Prostate gland (tissue), 2 donors: ENCODE data around the gene JMJD8. TPM values are rescaled to one million over a fixed set of nuclear protein-coding genes. Genes with fewer than 3 reads are reported as not detected.
A peak's percentile ranks its signal among the peaks of the same experiment; 100 is the strongest.

Experiments
- DNase-seq: peaks from one replicate; pipeline ENCODE4 v3.0.0-alpha.2; 2019; ENCODE audit warnings: low spot score
- H3K27ac ChIP-seq, 2 donors: fragments of 200-600 bp; sonication (generic); 2 replicates each; pipeline ENCODE4 v1.5.1; 2017 to 2019
- H3K27me3 ChIP-seq: fragments of 200-600 bp; sonication (generic); replicated peaks from 2 replicates; pipeline ENCODE4 v1.5.1; 2019; ENCODE audit not compliant: insufficient read depth
- H3K36me3 ChIP-seq, 2 donors: fragments of 200-600 bp; sonication (generic); 1 replicate in 1 of 2; 2 replicates in 1 of 2; pipeline versions ENCODE4 v1.5.1 to v1.8.1; 2017 to 2019
- H3K4me1 ChIP-seq: fragments of 200-600 bp; sonication (generic); replicated peaks from 2 replicates; pipeline ENCODE4 v1.5.1; 2019
- H3K4me3 ChIP-seq, 2 donors: fragments of 200-600 bp; sonication (generic); 2 replicates each; pipeline ENCODE4 v1.5.1; 2017 to 2019
- H3K9me3 ChIP-seq: fragments of 200-600 bp; sonication (generic); 2 replicates; pipeline ENCODE4 v1.5.1; 2017
- POLR2A ChIP-seq: fragments of 450-650 bp; IDR thresholded peaks from one replicate; pipeline ENCODE4 v1.6.1; 2016; ENCODE audit warnings: antibody characterized with exemption, mild to moderate bottlenecking
- POLR2AphosphoS5 ChIP-seq: sonication (generic); formaldehyde crosslinking; IDR thresholded peaks from one replicate; pipeline ENCODE4 v1.6.1; 2017; ENCODE audit warnings: antibody characterized with exemption
- WGBS: methylation state at CpG from one replicate; pipeline ENCODE4 v1.1.5; 2018; 5-methylcytosine and 5-hydroxymethylcytosine counted together
- intact Hi-C: fragments of 100-400 bp; cut with DNase I; formaldehyde crosslinking; loops from one replicate; pipeline ENCODE4 v1.14.2; 2022
- total RNA-seq, 2 donors: library from RNA; depleted of rRNA; stranded (reverse); fragments of >200 nt; gene quantifications; one replicate each; pipeline ENCODE4 v1.1.0, GENCODE V29; 2016
- TF ChIP-seq, protein P1 (sequence below), 4 experiments: fragments of 200-600 bp in 2 of 4; fragments of 450-650 bp in 2 of 4; sonication (generic) in 2 of 4; IDR thresholded peaks; 1 replicate in 3 of 4; 2 replicates in 1 of 4; pipeline ENCODE4 v1.5.1; 2016 to 2019; ENCODE audit warnings: antibody characterized with exemption in 4 of 4, mild to moderate bottlenecking in 2 of 4, moderate library complexity in 2 of 4

JMJD8 gene
- total RNA-seq, 2 donors from 2014 or later, result 121 to 132 TPM

DNA sequence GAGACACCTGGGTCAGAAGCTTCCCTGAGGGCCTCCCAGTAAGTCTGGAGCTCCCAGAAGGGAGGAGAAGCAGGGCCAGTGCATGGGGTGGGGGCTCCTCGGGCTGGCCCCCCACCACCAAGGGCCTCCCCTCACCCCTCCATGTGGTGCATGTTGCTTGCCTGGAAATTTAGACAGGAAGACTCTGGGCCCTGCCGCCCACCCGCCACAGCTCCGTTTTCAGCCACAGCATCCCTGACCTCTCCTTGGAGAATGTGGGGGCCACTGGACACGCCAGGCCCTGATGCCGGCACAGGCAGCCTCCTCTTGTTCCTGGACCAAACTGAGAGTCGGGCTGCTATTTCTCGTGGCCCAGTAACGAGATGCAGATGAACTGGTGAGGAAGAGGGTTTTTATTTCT is 45.3 kb downstream of the JMJD8 start:
- DNase-seq, result no peak

DNA sequence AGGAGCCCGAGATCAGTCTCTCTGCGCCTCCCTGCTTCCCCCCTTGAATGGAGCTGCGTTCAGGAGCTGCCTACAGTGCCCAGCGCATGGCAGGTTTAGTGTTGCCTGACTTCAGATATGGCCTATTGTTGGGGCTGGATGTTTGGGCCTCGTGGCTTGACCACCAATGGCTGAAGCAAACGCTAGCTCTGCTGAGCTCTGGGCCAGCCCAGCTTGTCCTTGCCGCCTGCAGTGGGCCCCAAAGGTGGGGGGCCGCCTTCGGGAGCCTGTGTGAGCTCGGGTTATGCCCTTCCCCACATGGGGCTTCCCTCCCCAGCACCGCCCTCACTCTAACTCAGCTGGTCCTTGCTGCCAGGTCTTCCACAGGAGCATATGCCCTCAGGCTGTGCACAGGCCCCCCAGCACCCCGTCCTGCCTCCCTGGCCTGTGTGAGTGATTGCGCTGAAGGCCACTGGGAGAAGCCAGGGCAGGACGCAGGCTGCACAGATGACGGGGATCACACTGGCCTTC is 46.0 kb downstream of the JMJD8 start:
- no peaks in the 10 kb centered on the region for H3K9me3 ChIP-seq
- intact Hi-C loops, result no loop called here
- H3K4me3 ChIP-seq, result no peak overlapping the region
- no peak overlapping the region for H3K27ac ChIP-seq
- peaks cover 13% of the 10 kb centered on the region for H3K4me1 ChIP-seq
- no peaks in the 10 kb centered on the region for H3K27me3 ChIP-seq
- WGBS, result 83% methylated on average over 15 of the region's 15 CpGs
- H3K36me3 ChIP-seq, result no peaks in the 10 kb centered on the region
- TF ChIP-seq, protein P1, sequence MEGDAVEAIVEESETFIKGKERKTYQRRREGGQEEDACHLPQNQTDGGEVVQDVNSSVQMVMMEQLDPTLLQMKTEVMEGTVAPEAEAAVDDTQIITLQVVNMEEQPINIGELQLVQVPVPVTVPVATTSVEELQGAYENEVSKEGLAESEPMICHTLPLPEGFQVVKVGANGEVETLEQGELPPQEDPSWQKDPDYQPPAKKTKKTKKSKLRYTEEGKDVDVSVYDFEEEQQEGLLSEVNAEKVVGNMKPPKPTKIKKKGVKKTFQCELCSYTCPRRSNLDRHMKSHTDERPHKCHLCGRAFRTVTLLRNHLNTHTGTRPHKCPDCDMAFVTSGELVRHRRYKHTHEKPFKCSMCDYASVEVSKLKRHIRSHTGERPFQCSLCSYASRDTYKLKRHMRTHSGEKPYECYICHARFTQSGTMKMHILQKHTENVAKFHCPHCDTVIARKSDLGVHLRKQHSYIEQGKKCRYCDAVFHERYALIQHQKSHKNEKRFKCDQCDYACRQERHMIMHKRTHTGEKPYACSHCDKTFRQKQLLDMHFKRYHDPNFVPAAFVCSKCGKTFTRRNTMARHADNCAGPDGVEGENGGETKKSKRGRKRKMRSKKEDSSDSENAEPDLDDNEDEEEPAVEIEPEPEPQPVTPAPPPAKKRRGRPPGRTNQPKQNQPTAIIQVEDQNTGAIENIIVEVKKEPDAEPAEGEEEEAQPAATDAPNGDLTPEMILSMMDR (IDR thresholded peaks at IDR 0.05), result no peak
- TF ChIP-seq POLR2A (no peak), POLR2AphosphoS5 (no peak)
- DNase-seq, result no peak

More for the DNA sequence above, 45.3 kb downstream of the JMJD8 start:
- Histone ChIP-seq H3K9me3 (no peaks in the 10 kb centered on the region), H3K4me3 (no peak overlapping the region), H3K27ac (no peak overlapping the region), H3K36me3 (no peaks in the 10 kb centered on the region), H3K4me1 (peaks cover 15% of the 10 kb centered on the region), H3K27me3 (no peaks in the 10 kb centered on the region)
- 74% methylated on average over 9 of the region's 9 CpGs for WGBS
- intact Hi-C loops, result no loop called here
- TF ChIP-seq POLR2A (no peak), POLR2AphosphoS5 (no peak)
- TF ChIP-seq, protein P1 (IDR thresholded peaks at IDR 0.05), result no peak

- TF ChIP-seq, protein P1 (IDR thresholded peaks at IDR 0.05), result no peak
- TF ChIP-seq POLR2AphosphoS5 (no peak), POLR2A (no peak)
- peaks cover 9% of the 10 kb centered on the region for H3K4me1 ChIP-seq
- H3K4me3 ChIP-seq, result peak overlapping the region; percentile 49 to 64
- WGBS, result 46% methylated on average over 19 of the region's 53 CpGs
- intact Hi-C loops, result loop anchor here (2.0 kb wide), 1 partner anchor 49 kb away; no protein-coding TSS in a partner anchor
- H3K9me3 ChIP-seq, result no peaks in the 10 kb centered on the region
- DNase-seq, result peak; percentile 91
- peak overlapping the region; percentile 97 for H3K27ac ChIP-seq
- H3K27me3 ChIP-seq, result no peaks in the 10 kb centered on the region
- H3K36me3 ChIP-seq, result no peaks in the 10 kb centered on the region
Measured at GRCh38 chr16:637081-638018, 46.8 kb downstream of the JMJD8 start.

- no peaks in the 10 kb centered on the region for H3K36me3 ChIP-seq
- TF ChIP-seq POLR2A (peak; percentile 58), POLR2AphosphoS5 (peak; percentile 79)
- TF ChIP-seq, protein P1 (IDR thresholded peaks at IDR 0.05), result peak in 2 of 4 experiments; percentile 28 to 32
- H3K27ac ChIP-seq, result peak within 1 kb of the TSS; percentile 97
- H3K4me3 ChIP-seq, result peak within 1 kb of the TSS; percentile 49 to 64
- H3K4me1 ChIP-seq, result peaks cover 9% of the 10 kb centered on the region
- WGBS, result under 1% methylated on average over 91 of the region's 91 CpGs
- no peaks in the 10 kb centered on the region for H3K9me3 ChIP-seq
- H3K27me3 ChIP-seq, result no peaks in the 10 kb centered on the region
- intact Hi-C loops, result loop anchor here (2.0 kb wide), 1 partner anchor 48 kb away; no protein-coding TSS in a partner anchor
- DNase-seq, result peak; percentile 95
Measured at GRCh38 chr16:636206-637080, 47.7 kb downstream of the JMJD8 start, which contains the start of gene METTL26. Gene METTL26, minus strand, starts transcription at chr16:636305. Its CDS starts 15 bp downstream, at chr16:636290.
